GM23248 (cell line): Measurements from ENCODE around the gene SCNN1A. TPM values are rescaled to one million over a fixed set of nuclear protein-coding genes. Genes with fewer than 3 reads are reported as not detected.

ENCODE experiments used
- DNase-seq: peaks from one replicate; pipeline ENCODE4 v3.0.0-alpha.2; 2015
- H2AFZ ChIP-seq: fragments of 200-600 bp; sonication (generic); 2 replicates; pipeline ENCODE4 v1.6.1; 2016; ENCODE audit warnings: antibody characterized with exemption
- H3F3A ChIP-seq: fragments of 200-600 bp; sonication (generic); 2 replicates; pipeline ENCODE4 v1.6.1; 2016; ENCODE audit warnings: mild to moderate bottlenecking, antibody characterized with exemption, mixed run types; ENCODE audit not compliant: insufficient read depth
- H3K27ac ChIP-seq: fragments of 200-600 bp; sonication (generic); 2 replicates; pipeline ENCODE4 v1.5.1; 2016; ENCODE audit warnings: mild to moderate bottlenecking
- H3K27me3 ChIP-seq: fragments of 200-600 bp; sonication (generic); replicated peaks from 2 replicates; pipeline ENCODE4 v1.6.1; 2016; ENCODE audit warnings: mild to moderate bottlenecking; ENCODE audit not compliant: insufficient read depth
- H3K36me3 ChIP-seq: fragments of 200-600 bp; sonication (generic); 2 replicates; pipeline ENCODE4 v1.6.1; 2016; ENCODE audit warnings: low read depth, mild to moderate bottlenecking
- H3K4me1 ChIP-seq: fragments of 200-600 bp; sonication (generic); 2 replicates; pipeline ENCODE4 v1.6.1; 2016; ENCODE audit warnings: mild to moderate bottlenecking; ENCODE audit not compliant: insufficient read depth
- H3K4me2 ChIP-seq: fragments of 200-600 bp; sonication (generic); one replicate; pipeline ENCODE4 v1.6.1; 2016; ENCODE audit warnings: mild to moderate bottlenecking; ENCODE audit not compliant: unreplicated experiment
- H3K4me3 ChIP-seq: fragments of 200-600 bp; sonication (generic); 2 replicates; pipeline ENCODE4 v1.5.1; 2016; ENCODE audit warnings: mild to moderate bottlenecking
- H3K79me2 ChIP-seq: fragments of 200-600 bp; sonication (generic); 2 replicates; pipeline ENCODE4 v1.6.1; 2016; ENCODE audit warnings: mild to moderate bottlenecking; ENCODE audit not compliant: insufficient read depth
- H3K9ac ChIP-seq: fragments of 200-600 bp; sonication (generic); 2 replicates; pipeline ENCODE4 v1.6.1; 2016; ENCODE audit warnings: mild to moderate bottlenecking
- H3K9me2 ChIP-seq: fragments of 200-600 bp; sonication (generic); 2 replicates; pipeline ENCODE4 v1.6.1; 2016; ENCODE audit warnings: mixed run types, mild to moderate bottlenecking, moderate library complexity; ENCODE audit not compliant: insufficient read depth
- H3K9me3 ChIP-seq: fragments of 200-600 bp; sonication (generic); one replicate; pipeline ENCODE4 v1.6.1; 2017; ENCODE audit warnings: low read depth
- H4K20me1 ChIP-seq: fragments of 200-600 bp; sonication (generic); 2 replicates; pipeline ENCODE4 v1.6.0; 2016; ENCODE audit not compliant: insufficient read depth
- EZH2 ChIP-seq: fragments of 200-600 bp; sonication (generic); IDR thresholded peaks from 2 replicates; pipeline ENCODE4 v1.6.1; 2018; ENCODE audit warnings: antibody characterized with exemption, mild to moderate bottlenecking; ENCODE audit not compliant: insufficient read depth, poor library complexity, severe bottlenecking
- EZH2phosphoT487 ChIP-seq: fragments of 200-600 bp; sonication (generic); IDR thresholded peaks from 2 replicates; pipeline ENCODE4 v1.6.1; 2018; ENCODE audit warnings: antibody characterized with exemption, moderate library complexity, mild to moderate bottlenecking, low read depth; ENCODE audit not compliant: insufficient read depth
- WGBS, 2 experiments: methylation state at CpG; one replicate each; pipeline ENCODE4 v1.1.6; 2015 to 2017; ENCODE audit warnings: low lambda C conversion rate in 2 of 2, low coverage in 1 of 2; ENCODE audit errors: missing lambda C conversion rate in 2 of 2; 5-methylcytosine and 5-hydroxymethylcytosine counted together
- in situ Hi-C: fragments of 300-500 bp; cut with MboI; formaldehyde crosslinking; loops from 2 replicates; pipeline ENCODE4 v1.15.0; 2020
- polyA plus RNA-seq: library from polyadenylated mRNA; unstranded; fragments of >200 nt; fragmentation: Nextera tagmentation; extraction: Ambion mirVana; gene quantifications from 2 replicates; pipeline ENCODE4 v1.2.1, GENCODE V29; 2016
- total RNA-seq: library from RNA; depleted of rRNA; stranded (reverse); fragments of >200 nt; shearing (Covaris generic); gene quantifications from 2 replicates; pipeline ENCODE4 v1.2.3, GENCODE V29; 2014

Gene SCNN1A
- total and polyA plus RNA-seq, 2 experiments from 2014 or later, result 0.59 to 0.76 TPM

- Histone ChIP-seq H3K27ac (peak overlapping the region; percentile 100), H3F3A (peaks cover 72% of the 10 kb centered on the region), H3K9me3 (no peaks in the 10 kb centered on the region), H2AFZ (no peak overlapping the region), H3K9me2 (no peaks in the 10 kb centered on the region), H3K79me2 (peaks cover 85% of the 10 kb centered on the region), H3K4me1 (peaks cover 63% of the 10 kb centered on the region), H3K4me3 (peak overlapping the region; percentile 98), H3K4me2 (peak overlapping the region; percentile 97), H3K27me3 (no peaks in the 10 kb centered on the region), H4K20me1 (peaks cover 5% of the 10 kb centered on the region; the same call in 1 of the 2 replicates), H3K36me3 (peaks cover 6% of the 10 kb centered on the region; the same call in 1 of the 2 replicates), H3K9ac (peak overlapping the region; percentile 99)
- 35 to 40% methylated on average over 12 of the region's 12 CpGs for WGBS, 2 experiments
- peak; percentile 64 for DNase-seq
- in situ Hi-C loops, result no loop called here
- TF ChIP-seq EZH2phosphoT487, result no peak
- no peak for TF ChIP-seq EZH2
Measured at GRCh38 chr12:6337958-6338433, 37.4 kb downstream of the SCNN1A start.

GRCh38 chr12:6336889-6337853 lies 38.2 kb downstream of the SCNN1A start:
- H3K27ac ChIP-seq, result peak overlapping the region; percentile 100
- H4K20me1 ChIP-seq, result peaks cover 5% of the 10 kb centered on the region; the same call in 1 of the 2 replicates
- no peak overlapping the region for H2AFZ ChIP-seq
- no peak for TF ChIP-seq EZH2
- TF ChIP-seq EZH2phosphoT487, result no peak
- H3K27me3 ChIP-seq, result no peaks in the 10 kb centered on the region
- in situ Hi-C loops, result no loop called here
- H3K4me1 ChIP-seq, result peaks cover 67% of the 10 kb centered on the region
- H3K4me2 ChIP-seq, result peak overlapping the region; percentile 97
- H3K79me2 ChIP-seq, result peaks cover 81% of the 10 kb centered on the region
- peak; percentile 54 for DNase-seq
- 20 to 32% methylated on average over 15 of the region's 15 CpGs for WGBS, 2 experiments
- H3K9me3 ChIP-seq, result no peaks in the 10 kb centered on the region
- no peaks in the 10 kb centered on the region for H3K9me2 ChIP-seq
- peaks cover 13% of the 10 kb centered on the region; the same call in 1 of the 2 replicates for H3K36me3 ChIP-seq
- H3K4me3 ChIP-seq, result peak overlapping the region; percentile 98
- H3F3A ChIP-seq, result peaks cover 75% of the 10 kb centered on the region
- H3K9ac ChIP-seq, result peak overlapping the region; percentile 99

- peaks cover 8% of the 10 kb centered on the region; the same call in 1 of the 2 replicates for H4K20me1 ChIP-seq
- H3F3A ChIP-seq, result peaks cover 83% of the 10 kb centered on the region
- H3K27me3 ChIP-seq, result no peaks in the 10 kb centered on the region
- DNase-seq, result peak; percentile 100
- peak overlapping the region; percentile 100 for H3K27ac ChIP-seq
- H3K79me2 ChIP-seq, result peaks cover 80% of the 10 kb centered on the region
- H2AFZ ChIP-seq, result no peak overlapping the region
- no peak for TF ChIP-seq EZH2
- TF ChIP-seq EZH2phosphoT487, result no peak
- 0 to 1% methylated on average over 9 to 12 of the region's 12 CpGs for WGBS, 2 experiments
- in situ Hi-C loops, result no loop called here
- H3K9me2 ChIP-seq, result no peaks in the 10 kb centered on the region
- peaks cover 19% of the 10 kb centered on the region for H3K36me3 ChIP-seq
- H3K4me2 ChIP-seq, result peak overlapping the region; percentile 99
- H3K4me1 ChIP-seq, result peaks cover 71% of the 10 kb centered on the region
- H3K4me3 ChIP-seq, result peak overlapping the region; percentile 98
- peak overlapping the region; percentile 99 for H3K9ac ChIP-seq
- no peaks in the 10 kb centered on the region for H3K9me3 ChIP-seq
Measured at GRCh38 chr12:6336079-6336888, 39.1 kb downstream of the SCNN1A start.
